ENCODE measurements around the gene NKX3-2. TPM values are rescaled to one million over a fixed set of nuclear protein-coding genes. Genes with fewer than 3 reads are reported as not detected.

NKX3-2 gene
- total and polyA plus RNA-seq, 9 of the 15 experiments (the other 6 are each of a cell fraction or from before 2014, with no cell fraction given), result 0.03 to 0.81 (median 0.27) TPM; not detected in 1

GRCh38 chr4:13540446-13541175 is 3.7 kb downstream of the NKX3-2 start:
- H2AFZ ChIP-seq (ENCODE audit: low read depth, low read length), result no peak overlapping the region
- no peaks in the 10 kb centered on the region for H3K36me3 ChIP-seq (ENCODE audit: control insufficient read depth, insufficient read depth, low read length)
- ATAC-seq (no peak), FAIRE-seq (no peak), DNase-seq (ENCODE audit: extremely low read depth in 1 of 4, low spot score in 3 of 4) (no peak)
- no peak overlapping the region for H3K4me2 ChIP-seq (ENCODE audit: insufficient read depth, low read length)
- in situ Hi-C loops (cut with MboI), result no loop called here
- no peak overlapping the region for H3K27ac ChIP-seq (ENCODE audit: extremely low read depth, low read depth, low read length)
- peaks cover 37 to 54% of the 10 kb centered on the region in 2 experiments for H3K27me3 ChIP-seq (ENCODE audit: control insufficient read depth in 2 of 2, insufficient read depth in 2 of 2, low read length in 2 of 2)
- no TSS peak for BruUV-seq (replicated peaks)
- CTCF ChIA-PET (ENCODE audit: low intra/inter-chr PET ratio), result no interaction called here
- TF ChIP-seq EZH2 (IDR thresholded peaks at IDR 0.05; ENCODE audit: borderline replicate concordance, low read depth, low read length), result no peak
- no peak for TF ChIP-seq ZNF518B (CRISPR knock-in tag; IDR thresholded peaks at IDR 0.05)
- TF ChIP-seq PHB2 (IDR thresholded peaks at IDR 0.05; ENCODE audit: low read depth), result no peak
- no peak for TF ChIP-seq SRSF7 (optimal IDR thresholded peaks at IDR 0.05; ENCODE audit: low read depth, low read length)
- no peak for TF ChIP-seq MYNN (IDR thresholded peaks at IDR 0.05)
- no peak for TF ChIP-seq MYNN (CRISPR knock-in tag; IDR thresholded peaks at IDR 0.05)
- no peak for TF ChIP-seq RBM39 (optimal IDR thresholded peaks at IDR 0.05; ENCODE audit: low read depth, low read length)
- no peak for TF ChIP-seq SMARCA4 (IDR thresholded peaks at IDR 0.05)
- TF ChIP-seq SMAD2 (IDR thresholded peaks at IDR 0.05; ENCODE audit: low read depth, low read length), result no peak
- TF ChIP-seq E2F1 (CRISPR knock-in tag; IDR thresholded peaks at IDR 0.05), result no peak
- TF ChIP-seq ZNF589 (CRISPR knock-in tag; IDR thresholded peaks at IDR 0.05; ENCODE audit: low read depth), result no peak
- TF ChIP-seq HNRNPL (IDR thresholded peaks at IDR 0.05; ENCODE audit: low read depth, low read length), result no peak
- no peak for TF ChIP-seq DACH1 (IDR thresholded peaks at IDR 0.05; ENCODE audit: partially characterized antibody)
- no peak for TF ChIP-seq CGGBP1 (CRISPR knock-in tag; IDR thresholded peaks at IDR 0.05)
- TF ChIP-seq ZNF780A (CRISPR knock-in tag; IDR thresholded peaks at IDR 0.05), result no peak
- no peak for TF ChIP-seq FOXM1 (IDR thresholded peaks at IDR 0.05; ENCODE audit: low read depth)
- no peak for TF ChIP-seq FOXM1 (CRISPR knock-in tag; IDR thresholded peaks at IDR 0.05; ENCODE audit: low read depth)
- TF ChIP-seq TCFL5 (CRISPR knock-in tag; conservative IDR thresholded peaks at IDR 0.05), result no peak
- no peak for TF ChIP-seq ZNF764 (CRISPR knock-in tag; IDR thresholded peaks at IDR 0.05; ENCODE audit: low read depth)
- H4K20me1 ChIP-seq (replicated peaks; ENCODE audit: control insufficient read depth, insufficient read depth, low read length), result no peaks in the 10 kb centered on the region
- no peaks in the 10 kb centered on the region for H3K9me1 ChIP-seq (ENCODE audit: control insufficient read depth, insufficient read depth, low read length)
- H3K9me3 ChIP-seq (replicated peaks; ENCODE audit: control insufficient read depth, insufficient read depth, low read depth, low read length), result 0 out of 2 replicates have a peak, but pooled peaks cover 1% of the 10 kb centered on the region
- H3K79me2 ChIP-seq (ENCODE audit: control insufficient read depth, insufficient read depth, low read length), result no peaks in the 10 kb centered on the region
- no peak overlapping the region for H3K4me3 ChIP-seq
- H3K4me1 ChIP-seq (replicated peaks in 1 of 2; ENCODE audit: control insufficient read depth in 2 of 2, insufficient read depth in 2 of 2, low read length in 2 of 2), result peaks cover 2 to 27% of the 10 kb centered on the region in 2 experiments; a peak in 3 of 5 replicates
- 39% methylated on average over 23 of the region's 23 CpGs for WGBS (ENCODE audit: insufficient coverage, low coverage, missing lambda C conversion rate)
- intact Hi-C loops (cut with micrococcal nuclease), result no loop called here
- POLR2A ChIA-PET, result interaction anchor here (0.7 kb wide), 1 partner anchor 695 kb away, joined by 3 read pairs; no protein-coding TSS in a partner anchor
- no peak overlapping the region for H3K9ac ChIP-seq (ENCODE audit: insufficient read depth in 1 of 2, low read depth in 2 of 2, low read length in 2 of 2)
